PC-3 (cell line): ENCODE results near the gene CAMK1D. TPM values are rescaled to one million over a fixed set of nuclear protein-coding genes. Genes with fewer than 3 reads are reported as not detected.
"Not testable (repeated sequence)": the region's sequence is repeated elsewhere in the genome, so short reads cannot be mapped to it uniquely, and the experiment has no call there.

Source experiments
- ATAC-seq: fragments of 200-7000 bp; cut with Tn5 transposase; 2 replicates; pipeline ENCODE4 v1.9.1; 2020; ENCODE audit warnings: mild to moderate bottlenecking, moderate library complexity
- BruUV-seq: library from RNA; stranded (reverse); fragments of 400-500 nt; replicated peaks from 2 replicates; lab custom pipeline; 2021; lab: Mats Ljungman, UMichigan
- CTCF ChIA-PET: fragments of 300-600 bp; sonication (Branson Sonifier 250); formaldehyde crosslinking; loops from one replicate; lab custom pipeline; 2022; ENCODE audit warnings: antibody characterized with exemption; lab: Charles Lee
- POLR2A ChIA-PET: fragments of 300-600 bp; sonication (Branson Sonifier 250); formaldehyde crosslinking; loops from one replicate; lab custom pipeline; 2022; ENCODE audit warnings: antibody characterized with exemption; ENCODE audit not compliant: unreplicated experiment; lab: Charles Lee
- DNase-seq: peaks from one replicate; pipeline ENCODE4 v3.0.0-alpha.2; 2015
- H2AFZ ChIP-seq: fragments of 300-600 bp; sonication (generic); 2 replicates; pipeline ENCODE4 v1.6.0; 2016; ENCODE audit warnings: antibody characterized with exemption, low read length
- H3F3A ChIP-seq: fragments of 300-600 bp; sonication (generic); one replicate; pipeline ENCODE4 v1.6.0; 2017; ENCODE audit warnings: antibody characterized with exemption, low read length, control low read depth, mild to moderate bottlenecking; ENCODE audit not compliant: unreplicated experiment
- H3K27ac ChIP-seq: fragments of 300-600 bp; sonication (generic); 2 replicates; pipeline ENCODE4 v1.5.1; 2016; ENCODE audit warnings: mild to moderate bottlenecking, low read length
- H3K27me3 ChIP-seq: fragments of 300-600 bp; sonication (generic); 2 replicates; pipeline ENCODE4 v1.6.1; 2016; ENCODE audit warnings: low read length, mixed read lengths
- H3K36me3 ChIP-seq: fragments of 300-600 bp; sonication (generic); 2 replicates; pipeline ENCODE4 v1.6.1; 2016; ENCODE audit warnings: low read depth, mixed run types, low read length, mixed read lengths
- H3K4me1 ChIP-seq: fragments of 300-600 bp; sonication (generic); 2 replicates; pipeline ENCODE4 v1.5.1; 2016; ENCODE audit warnings: low read length; ENCODE audit not compliant: insufficient read depth
- H3K4me2 ChIP-seq: fragments of 300-600 bp; sonication (generic); 2 replicates; pipeline ENCODE4 v1.6.0; 2016; ENCODE audit warnings: low read length
- H3K4me3 ChIP-seq: fragments of 300-600 bp; sonication (generic); 2 replicates; pipeline ENCODE4 v1.5.1; 2016; ENCODE audit warnings: mild to moderate bottlenecking, low read length, mixed read lengths
- H3K79me2 ChIP-seq: fragments of 300-600 bp; sonication (generic); 2 replicates; pipeline ENCODE4 v1.6.1; 2017; ENCODE audit warnings: low read length, mixed read lengths
- H3K9ac ChIP-seq: fragments of 300-600 bp; sonication (generic); 2 replicates; pipeline ENCODE4 v1.6.0; 2016; ENCODE audit warnings: mild to moderate bottlenecking, low read length
- H3K9me2 ChIP-seq: fragments of 300-600 bp; sonication (generic); replicated peaks from 2 replicates; pipeline ENCODE4 v1.6.1; 2016; ENCODE audit warnings: mixed run types, low read length, mixed read lengths
- H3K9me3 ChIP-seq: fragments of 300-600 bp; sonication (generic); 2 replicates; pipeline ENCODE4 v1.6.1; 2016; ENCODE audit warnings: low read length, mixed read lengths
- H4K20me1 ChIP-seq: fragments of 300-600 bp; sonication (generic); 2 replicates; pipeline ENCODE4 v1.6.1; 2016; ENCODE audit warnings: low read length, mixed read lengths
- CTCF ChIP-seq: fragments of 300-600 bp; sonication (generic); conservative IDR thresholded peaks from 2 replicates; pipeline ENCODE4 v1.5.1; 2017; ENCODE audit warnings: antibody characterized with exemption, low read depth, mild to moderate bottlenecking, low read length
- EZH2 ChIP-seq: fragments of 300-600 bp; sonication (generic); IDR thresholded peaks from one replicate; pipeline ENCODE4 v1.6.1; 2017; ENCODE audit warnings: antibody characterized with exemption, mild to moderate bottlenecking, low read length; ENCODE audit not compliant: unreplicated experiment
- EZH2phosphoT487 ChIP-seq: fragments of 300-600 bp; sonication (generic); IDR thresholded peaks from 2 replicates; pipeline ENCODE4 v1.6.1; 2018; ENCODE audit warnings: mild to moderate bottlenecking, antibody characterized with exemption, low read length, borderline replicate concordance
- intact Hi-C: fragments of 100-400 bp; cut with micrococcal nuclease; formaldehyde crosslinking; loops from 2 replicates; pipeline ENCODE4 v1.9.0; 2023
- total RNA-seq: library from RNA; depleted of rRNA; stranded (reverse); fragments of >200 nt; gene quantifications from 2 replicates; pipeline ENCODE4 v1.2.3, GENCODE V29; 2014

CAMK1D gene
- total RNA-seq, 1 experiment from 2014 or later, result 1.3 TPM

DNA sequence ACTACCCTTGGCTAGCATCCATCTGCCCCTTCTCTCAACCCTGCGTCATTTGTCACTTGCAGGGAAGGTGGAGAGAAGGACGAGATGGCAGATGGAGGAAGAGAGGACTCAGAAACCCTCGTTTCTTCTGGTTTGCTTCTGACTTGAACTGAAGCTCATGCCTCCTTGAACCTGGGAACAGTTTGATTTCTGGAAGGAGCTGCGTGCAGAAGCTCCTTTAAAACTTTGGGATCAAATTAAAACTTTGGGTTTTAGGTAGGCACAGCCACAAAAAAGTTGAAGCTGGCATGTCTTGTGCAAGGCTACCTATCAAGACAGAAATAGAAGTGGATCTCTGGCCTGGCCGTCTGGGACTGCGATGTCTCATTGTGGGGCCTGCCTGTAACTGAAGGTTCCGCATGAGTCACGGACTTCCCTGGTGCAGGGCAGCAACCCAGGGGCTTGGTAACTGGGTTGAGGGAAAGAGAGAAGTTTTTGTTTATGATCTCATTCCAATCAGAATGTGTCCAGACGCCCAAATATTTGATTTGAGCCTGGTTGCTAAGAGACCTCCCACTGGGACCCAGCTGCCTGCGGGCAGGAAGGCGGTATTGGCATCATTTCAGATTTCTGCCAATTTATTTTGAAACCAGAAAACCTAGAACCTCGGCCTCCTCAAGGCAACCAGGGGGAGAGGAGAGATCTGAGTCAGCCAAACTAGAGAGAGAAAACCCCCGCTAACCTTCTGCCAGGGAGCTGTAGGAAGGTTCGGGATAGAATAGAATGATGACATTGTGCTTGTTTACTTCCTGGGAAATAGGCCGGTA, 15.8 kb upstream of the CAMK1D start:
- TF ChIP-seq EZH2 (no peak), CTCF (no peak), EZH2phosphoT487 (no peak)
- Histone ChIP-seq H3K9me2 (no peaks in the 10 kb centered on the region), H3K9ac (peak overlapping the region; percentile 74), H3F3A (no peaks in the 10 kb centered on the region), H3K36me3 (no peaks in the 10 kb centered on the region), H3K9me3 (no peaks in the 10 kb centered on the region), H4K20me1 (no peaks in the 10 kb centered on the region), H3K79me2 (no peaks in the 10 kb centered on the region), H3K4me1 (peaks cover 18% of the 10 kb centered on the region), H3K4me2 (peak overlapping the region; percentile 69), H2AFZ (peak overlapping the region; percentile 75), H3K27me3 (no peaks in the 10 kb centered on the region), H3K4me3 (peak overlapping the region; percentile 49), H3K27ac (peak overlapping the region; percentile 95)
- intact Hi-C loops, result loop anchor here (5.0 kb wide), 1 partner anchor 61 kb away; no protein-coding TSS in a partner anchor
- ChIA-PET POLR2A (interaction anchor here (0.6 kb wide), 1 partner anchor 11 kb away, joined by 9 read pairs; no protein-coding TSS in a partner anchor), CTCF (interaction anchor here (0.6 kb wide), 2 partner anchors 11 to 313 kb away, joined by 3 to 7 read pairs; no protein-coding TSS in a partner anchor)
- BruUV-seq, result no TSS peak
- ATAC-seq, result peak; percentile 99
- DNase-seq, result peak; percentile 86

DNA sequence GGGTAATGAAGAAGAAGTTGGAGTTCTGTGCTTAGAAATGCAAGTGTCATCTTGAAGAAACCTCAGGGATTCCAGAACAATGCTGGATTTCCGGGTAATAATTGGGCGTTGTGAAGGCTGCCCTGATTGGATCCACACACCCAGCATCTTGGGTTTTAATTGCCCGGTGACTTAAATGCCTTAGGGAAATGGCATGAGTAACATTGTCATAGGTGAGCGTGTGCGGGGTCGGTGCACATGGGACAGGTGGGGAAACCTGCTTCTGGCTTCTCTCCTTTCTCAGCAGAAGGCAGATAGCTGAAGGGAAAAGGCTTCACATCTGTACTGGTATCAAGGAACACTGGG, 15.2 kb upstream of the CAMK1D start:
- no peaks in the 10 kb centered on the region for H3K27me3 ChIP-seq
- peak overlapping the region; percentile 95 for H3K27ac ChIP-seq
- TF ChIP-seq EZH2phosphoT487 (no peak), CTCF (no peak), EZH2 (no peak)
- H3K4me3 ChIP-seq, result peak overlapping the region; percentile 49; the same call in 1 of the 2 replicates
- H3F3A ChIP-seq, result no peaks in the 10 kb centered on the region
- H3K4me2 ChIP-seq, result peak overlapping the region; percentile 69
- H3K4me1 ChIP-seq, result peaks cover 18% of the 10 kb centered on the region
- CTCF ChIA-PET, result interaction anchor here (0.6 kb wide), 2 partner anchors 10 to 312 kb away, joined by 3 to 7 read pairs; no protein-coding TSS in a partner anchor
- H3K9ac ChIP-seq, result peak overlapping the region; percentile 44
- H3K79me2 ChIP-seq, result no peaks in the 10 kb centered on the region
- DNase-seq, result no peak
- ATAC-seq, result no peak; the same call in 1 of the 2 replicates
- intact Hi-C loops, result loop anchor here (5.0 kb wide), 1 partner anchor 62 kb away; no protein-coding TSS in a partner anchor
- no TSS peak for BruUV-seq
- H4K20me1 ChIP-seq, result no peaks in the 10 kb centered on the region
- no peaks in the 10 kb centered on the region for H3K9me3 ChIP-seq
- H2AFZ ChIP-seq, result peak overlapping the region; percentile 75; the same call in 1 of the 2 replicates
- POLR2A ChIA-PET, result no interaction called here
- no peaks in the 10 kb centered on the region for H3K36me3 ChIP-seq
- no peaks in the 10 kb centered on the region for H3K9me2 ChIP-seq

DNA sequence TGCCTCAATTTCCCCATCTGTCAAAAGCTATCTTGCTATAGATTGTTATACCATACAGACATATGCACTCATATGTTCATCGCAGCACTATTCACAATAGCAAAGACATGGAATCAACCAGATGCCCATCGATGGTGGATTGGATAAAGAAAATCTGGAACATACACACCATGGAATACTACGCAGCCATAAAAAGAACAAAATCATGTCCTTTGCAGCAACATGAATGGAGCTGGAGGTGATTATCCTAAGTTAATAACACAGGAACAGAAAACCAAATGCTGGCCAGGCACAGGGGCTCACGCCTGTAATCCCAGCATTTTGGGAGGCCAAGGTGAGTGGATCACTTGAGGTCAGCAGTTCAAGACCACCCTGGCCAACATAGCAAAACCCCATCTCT, 14.2 kb upstream of the CAMK1D start:
- H3K9me3 ChIP-seq, CTCF ChIA-PET, H3K9ac ChIP-seq, H3K27me3 ChIP-seq, H3K27ac ChIP-seq, H3K4me2 ChIP-seq, H2AFZ ChIP-seq, intact Hi-C loops, H3K9me2 ChIP-seq, H3F3A ChIP-seq, BruUV-seq, ATAC-seq, H3K79me2 ChIP-seq, H4K20me1 ChIP-seq, POLR2A ChIA-PET, H3K36me3 ChIP-seq, DNase-seq, H3K4me3 ChIP-seq: not testable (repeated sequence)
- H3K4me1 ChIP-seq, result peaks cover 18% of the 10 kb centered on the region
